Testis (tissue), 3 donors: ENCODE measurements around the gene PPP2R2C. TPM values are rescaled to one million over a fixed set of nuclear protein-coding genes. Genes with fewer than 3 reads are reported as not detected.
A peak's percentile ranks its signal among the peaks of the same experiment; 100 is the strongest.

Experiments used
- DNase-seq: peaks from one replicate; pipeline ENCODE4 v3.0.0-alpha.2; 2019
- H3K27ac ChIP-seq, 2 donors: fragments of 200-600 bp; sonication (generic); one replicate each; pipeline ENCODE4 v1.5.1; 2019
- H3K27me3 ChIP-seq: fragments of 200-600 bp; sonication (generic); one replicate; pipeline ENCODE4 v1.5.1; 2019
- H3K36me3 ChIP-seq: fragments of 200-600 bp; sonication (generic); one replicate; pipeline ENCODE4 v1.5.1; 2017; ENCODE audit warnings: low read depth; ENCODE audit errors: missing control alignments
- H3K4me1 ChIP-seq: fragments of 200-600 bp; sonication (generic); one replicate; pipeline ENCODE4 v1.5.1; 2019
- H3K4me3 ChIP-seq, 2 donors: fragments of 200-600 bp; sonication (generic); one replicate each; pipeline ENCODE4 v1.5.1; 2017 to 2019
- H3K9me3 ChIP-seq: fragments of 200-600 bp; sonication (generic); one replicate; pipeline ENCODE4 v1.5.1; 2017
- POLR2A ChIP-seq: fragments of 450-650 bp; IDR thresholded peaks from one replicate; pipeline ENCODE4 v1.6.1; 2017; ENCODE audit warnings: antibody characterized with exemption, mild to moderate bottlenecking, moderate library complexity
- WGBS, 2 donors: methylation state at CpG; one replicate each; pipeline ENCODE4 v1.1.5; 2018; 5-methylcytosine and 5-hydroxymethylcytosine counted together
- intact Hi-C: fragments of 100-400 bp; cut with DNase I; formaldehyde crosslinking; loops from one replicate; pipeline ENCODE4 v1.15.1; 2023; ENCODE audit warnings: low total_unique reads
- polyA plus RNA-seq: library from polyadenylated mRNA; stranded (reverse); fragments of 350-450 nt; fragmentation: Illumina TruSeq; extraction: RNeasy Lipid Tissue Mini Kit (QIAGEN cat#74804); gene quantifications from one replicate; pipeline ENCODE4 v1.2.3, GENCODE V29; 2014; ENCODE audit warnings: low read depth, low replicate concordance; ENCODE audit not compliant: insufficient read depth
- total RNA-seq, 2 donors: library from RNA; depleted of rRNA; stranded (reverse); fragments of >200 nt; gene quantifications; one replicate each; pipeline ENCODE4 v1.2.3, GENCODE V29; 2016
- TF ChIP-seq, protein P1 (sequence below), 3 experiments: fragments of 450-650 bp in 2 of 3; fragments of 200-600 bp in 1 of 3; sonication (generic) in 1 of 3; IDR thresholded peaks; one replicate each; pipeline ENCODE4 v1.5.1; 2016 to 2019; ENCODE audit warnings: antibody characterized with exemption in 3 of 3, mild to moderate bottlenecking in 2 of 3, moderate library complexity in 1 of 3

Gene PPP2R2C
- total and polyA plus RNA-seq, 3 donors from 2014 or later = 7.9 to 20.4 (median 13.1) TPM

GRCh38 chr4:6332042-6332668 lies 140.3 kb downstream of the PPP2R2C start:
- peak; percentile 63 for DNase-seq
- intact Hi-C loops = loop anchor here (10.0 kb wide), 1 partner anchor 213 kb away; no protein-coding TSS in a partner anchor
- Histone ChIP-seq H3K9me3 (no peaks in the 10 kb centered on the region), H3K27me3 (no peaks in the 10 kb centered on the region), H3K4me3 (no peak overlapping the region), H3K4me1 (no peaks in the 10 kb centered on the region), H3K36me3 (no peaks in the 10 kb centered on the region), H3K27ac (no peak overlapping the region)
- WGBS, 2 donors = 54 to 65% methylated on average over 4 to 18 of the region's 18 CpGs
- TF ChIP-seq POLR2A = no peak
- TF ChIP-seq, protein P1, sequence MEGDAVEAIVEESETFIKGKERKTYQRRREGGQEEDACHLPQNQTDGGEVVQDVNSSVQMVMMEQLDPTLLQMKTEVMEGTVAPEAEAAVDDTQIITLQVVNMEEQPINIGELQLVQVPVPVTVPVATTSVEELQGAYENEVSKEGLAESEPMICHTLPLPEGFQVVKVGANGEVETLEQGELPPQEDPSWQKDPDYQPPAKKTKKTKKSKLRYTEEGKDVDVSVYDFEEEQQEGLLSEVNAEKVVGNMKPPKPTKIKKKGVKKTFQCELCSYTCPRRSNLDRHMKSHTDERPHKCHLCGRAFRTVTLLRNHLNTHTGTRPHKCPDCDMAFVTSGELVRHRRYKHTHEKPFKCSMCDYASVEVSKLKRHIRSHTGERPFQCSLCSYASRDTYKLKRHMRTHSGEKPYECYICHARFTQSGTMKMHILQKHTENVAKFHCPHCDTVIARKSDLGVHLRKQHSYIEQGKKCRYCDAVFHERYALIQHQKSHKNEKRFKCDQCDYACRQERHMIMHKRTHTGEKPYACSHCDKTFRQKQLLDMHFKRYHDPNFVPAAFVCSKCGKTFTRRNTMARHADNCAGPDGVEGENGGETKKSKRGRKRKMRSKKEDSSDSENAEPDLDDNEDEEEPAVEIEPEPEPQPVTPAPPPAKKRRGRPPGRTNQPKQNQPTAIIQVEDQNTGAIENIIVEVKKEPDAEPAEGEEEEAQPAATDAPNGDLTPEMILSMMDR (IDR thresholded peaks at IDR 0.05) = peak; percentile 63 to 69 (median 69)

DNA sequence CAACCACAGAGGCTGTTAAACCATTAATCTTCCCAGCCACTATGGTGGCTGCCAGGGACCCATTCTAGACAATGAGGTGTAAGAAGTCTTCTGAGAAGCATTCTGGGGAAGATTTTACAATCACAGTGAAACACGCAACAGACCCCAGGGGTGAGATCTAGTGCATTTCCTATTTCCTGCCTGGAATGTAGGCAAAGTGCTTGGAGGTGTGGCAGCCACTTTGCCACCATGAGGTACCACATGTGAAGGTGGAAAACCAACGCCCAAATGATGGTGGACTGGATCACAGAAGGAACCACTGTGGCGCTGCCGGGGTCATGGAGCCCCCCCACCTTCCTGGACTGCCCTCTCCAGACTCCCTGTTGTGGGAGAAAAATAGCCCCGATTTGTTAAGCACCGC lies 140.9 kb downstream of the PPP2R2C start:
- intact Hi-C loops = loop anchor here (10.0 kb wide), 1 partner anchor 213 kb away; no protein-coding TSS in a partner anchor
- no peaks in the 10 kb centered on the region for H3K4me1 ChIP-seq
- H3K36me3 ChIP-seq = no peaks in the 10 kb centered on the region
- no peak overlapping the region for H3K27ac ChIP-seq
- no peak overlapping the region for H3K4me3 ChIP-seq
- 92 to 96% methylated on average over 4 to 6 of the region's 6 CpGs for whole genome bisulfite sequencing, 2 donors
- TF ChIP-seq POLR2A = no peak
- TF ChIP-seq, protein P1 (IDR thresholded peaks at IDR 0.05) = no peak
- no peak for DNase-seq
- H3K27me3 ChIP-seq = no peaks in the 10 kb centered on the region
- H3K9me3 ChIP-seq = no peaks in the 10 kb centered on the region

DNA sequence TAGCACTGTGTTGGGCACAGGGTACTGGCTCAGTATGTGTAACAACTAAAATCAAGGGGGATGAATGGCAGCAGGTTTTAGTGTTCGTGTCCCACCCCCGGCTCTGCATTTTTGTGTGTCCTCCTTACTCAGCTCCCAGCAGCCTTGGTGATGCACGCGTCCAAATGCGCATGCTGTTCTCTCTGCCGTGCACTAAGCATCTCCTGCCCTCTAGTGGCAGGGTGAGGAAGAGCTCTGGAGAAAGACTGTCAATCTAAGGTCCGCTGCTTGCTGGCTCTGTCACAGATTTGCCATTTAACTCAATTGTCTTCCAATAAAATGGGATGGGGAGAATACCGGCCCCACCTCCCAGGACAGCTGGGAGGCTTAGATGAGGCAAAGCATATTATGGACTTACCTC lies 141.4 kb downstream of the PPP2R2C start:
- intact Hi-C loops = loop anchor here (10.0 kb wide), 1 partner anchor 214 kb away; no protein-coding TSS in a partner anchor
- no peak for TF ChIP-seq POLR2A
- TF ChIP-seq, protein P1 (IDR thresholded peaks at IDR 0.05) = peak; percentile 36 to 50 (median 46)
- Histone ChIP-seq H3K27me3 (no peaks in the 10 kb centered on the region), H3K27ac (no peak overlapping the region), H3K9me3 (no peaks in the 10 kb centered on the region), H3K4me1 (no peaks in the 10 kb centered on the region), H3K36me3 (no peaks in the 10 kb centered on the region), H3K4me3 (no peak overlapping the region)
- peak; percentile 32 for DNase-seq
- WGBS, 2 donors = 87 to 90% methylated on average over 8 of the region's 8 CpGs

GRCh38 chr4:6330384-6330767 lies 142.0 kb downstream of the PPP2R2C start:
- Histone ChIP-seq H3K4me3 (no peak overlapping the region), H3K27ac (no peak overlapping the region), H3K4me1 (no peaks in the 10 kb centered on the region), H3K36me3 (no peaks in the 10 kb centered on the region), H3K27me3 (no peaks in the 10 kb centered on the region), H3K9me3 (no peaks in the 10 kb centered on the region)
- no peak for DNase-seq
- 90 to 91% methylated on average over 4 to 7 of the region's 7 CpGs for WGBS, 2 donors
- TF ChIP-seq, protein P1 (IDR thresholded peaks at IDR 0.05) = no peak
- TF ChIP-seq POLR2A = no peak
- intact Hi-C loops = loop anchor here (10.0 kb wide), 1 partner anchor 214 kb away; no protein-coding TSS in a partner anchor
